Retina (tissue), 1 donor: Measurements from ENCODE around the gene UBE2G2.

Experiments
- DNase-seq: peaks from one replicate; pipeline ENCODE4 v3.0.0-alpha.2; 2016

The UBE2G2 gene

GRCh38 chr21:44762221-44763049 lies 39.2 kb downstream of the UBE2G2 start:
- DNase-seq: no peak

GRCh38 chr21:44761747-44762208 lies 39.8 kb downstream of the UBE2G2 start:
- DNase-seq: no peak

- DNase-seq: no peak
These were observed 40.5 kb downstream of the UBE2G2 start for GRCh38 chr21:44761011-44761729.

GRCh38 chr21:44760376-44760775 lies 41.2 kb downstream of the UBE2G2 start:
- DNase-seq: no peak

- DNase-seq: no peak
These were observed 41.9 kb downstream of the UBE2G2 start for GRCh38 chr21:44759628-44760285.

- no peak for DNase-seq
These were observed 42.6 kb downstream of the UBE2G2 start for GRCh38 chr21:44758781-44759627.

GRCh38 chr21:44758141-44758561 lies 43.5 kb downstream of the UBE2G2 start:
- DNase-seq: no peak

GRCh38 chr21:44757731-44758130 lies 43.9 kb downstream of the UBE2G2 start:
- no peak for DNase-seq

GRCh38 chr21:44756423-44757185 lies 45.0 kb downstream of the UBE2G2 start:
- DNase-seq: no peak

- no peak for DNase-seq
These were observed 46.4 kb downstream of the UBE2G2 start for GRCh38 chr21:44755227-44755626.

- no peak for DNase-seq
These were observed 48.3 kb downstream of the UBE2G2 start for GRCh38 chr21:44753357-44753756.

GRCh38 chr21:44752671-44753235 lies 48.9 kb downstream of the UBE2G2 start:
- no peak for DNase-seq

- no peak for DNase-seq
These were observed 49.6 kb downstream of the UBE2G2 start for GRCh38 chr21:44751799-44752636.

- no peak for DNase-seq
These were observed 50.3 kb downstream of the UBE2G2 start for GRCh38 chr21:44751186-44751798.

GRCh38 chr21:44750675-44751025 lies 51.0 kb downstream of the UBE2G2 start:
- DNase-seq: no peak

- DNase-seq: no peak
These were observed 51.6 kb downstream of the UBE2G2 start for GRCh38 chr21:44749759-44750674.

- DNase-seq: no peak
These were observed 52.4 kb downstream of the UBE2G2 start for GRCh38 chr21:44749116-44749758.

GRCh38 chr21:44748621-44749020 lies 53.0 kb downstream of the UBE2G2 start:
- DNase-seq: no peak
